Osteocyte (in vitro differentiated cells): ENCODE results near the gene ZNRF2. TPM values are rescaled to one million over a fixed set of nuclear protein-coding genes. Genes with fewer than 3 reads are reported as not detected.

Experiments used
- DNase-seq: peaks from one replicate; pipeline ENCODE4 v3.0.0; 2021; ENCODE audit warnings: mixed read lengths; ENCODE audit not compliant: unreplicated experiment; ENCODE audit errors: extremely low spot score
- H3K27ac Mint-ChIP-seq: one replicate; pipeline ENCODE4 v1.8.0; 2021; ENCODE audit warnings: mild to moderate bottlenecking, mixed read lengths; ENCODE audit not compliant: unreplicated experiment
- H3K27me3 Mint-ChIP-seq: one replicate; pipeline ENCODE4 v1.8.0; 2021; ENCODE audit warnings: mixed read lengths; ENCODE audit not compliant: unreplicated experiment
- H3K36me3 Mint-ChIP-seq: one replicate; pipeline ENCODE4 v1.8.0; 2021; ENCODE audit warnings: mixed read lengths; ENCODE audit not compliant: unreplicated experiment
- H3K4me1 Mint-ChIP-seq: one replicate; pipeline ENCODE4 v1.8.0; 2021; ENCODE audit warnings: mixed read lengths; ENCODE audit not compliant: unreplicated experiment
- H3K4me3 Mint-ChIP-seq: one replicate; pipeline ENCODE4 v1.8.0; 2021; ENCODE audit warnings: mild to moderate bottlenecking, moderate library complexity, mixed read lengths; ENCODE audit not compliant: unreplicated experiment
- H3K9me3 Mint-ChIP-seq: one replicate; pipeline ENCODE4 v1.8.0; 2021; ENCODE audit warnings: mixed read lengths; ENCODE audit not compliant: unreplicated experiment
- CTCF ChIP-seq: fragments of 200-600 bp; sonication (generic); IDR thresholded peaks from 2 replicates; pipeline ENCODE4 v1.5.0; 2021; ENCODE audit warnings: antibody characterized with exemption, mild to moderate bottlenecking, moderate library complexity
- total RNA-seq: library from RNA; stranded (reverse); gene quantifications from 2 replicates; pipeline ENCODE4 v1.2.1, GENCODE V29; 2021

The ZNRF2 gene
- total RNA-seq, 1 donor from 2014 or later, result 6.8 TPM

- no peak for TF ChIP-seq CTCF
- Mint-ChIP-seq H3K36me3 (no peaks in the 10 kb centered on the region), H3K27ac (no peak overlapping the region), H3K9me3 (peaks cover 5% of the 10 kb centered on the region), H3K27me3 (peaks cover 22% of the 10 kb centered on the region), H3K4me3 (no peak overlapping the region), H3K4me1 (peaks cover 26% of the 10 kb centered on the region)
- no peak for DNase-seq
These were observed 30.6 kb upstream of the ZNRF2 start for GRCh38 chr7:30253796-30254165.

- Mint-ChIP-seq H3K27ac (no peak overlapping the region), H3K4me3 (no peak overlapping the region), H3K9me3 (peaks cover 6% of the 10 kb centered on the region), H3K27me3 (peaks cover 20% of the 10 kb centered on the region), H3K4me1 (peaks cover 26% of the 10 kb centered on the region), H3K36me3 (no peaks in the 10 kb centered on the region)
- TF ChIP-seq CTCF, result no peak
- no peak for DNase-seq
These were observed 30.1 kb upstream of the ZNRF2 start for GRCh38 chr7:30254248-30254647.

GRCh38 chr7:30254717-30255063 is 29.7 kb upstream of the ZNRF2 start:
- Mint-ChIP-seq H3K36me3 (no peaks in the 10 kb centered on the region), H3K4me3 (no peak overlapping the region), H3K27me3 (peaks cover 16% of the 10 kb centered on the region), H3K27ac (no peak overlapping the region), H3K9me3 (peaks cover 6% of the 10 kb centered on the region), H3K4me1 (peaks cover 26% of the 10 kb centered on the region)
- DNase-seq, result no peak
- no peak for TF ChIP-seq CTCF

- Mint-ChIP-seq H3K27me3 (peaks cover 15% of the 10 kb centered on the region), H3K9me3 (peaks cover 6% of the 10 kb centered on the region), H3K4me3 (no peak overlapping the region), H3K4me1 (peaks cover 26% of the 10 kb centered on the region), H3K27ac (no peak overlapping the region), H3K36me3 (no peaks in the 10 kb centered on the region)
- DNase-seq, result no peak
- TF ChIP-seq CTCF, result no peak
These were observed 29.2 kb upstream of the ZNRF2 start for GRCh38 chr7:30255064-30255769.

- DNase-seq, result no peak
- Mint-ChIP-seq H3K4me1 (peaks cover 26% of the 10 kb centered on the region), H3K9me3 (peaks cover 6% of the 10 kb centered on the region), H3K27me3 (peaks cover 14% of the 10 kb centered on the region), H3K27ac (no peak overlapping the region), H3K4me3 (no peak overlapping the region), H3K36me3 (no peaks in the 10 kb centered on the region)
- TF ChIP-seq CTCF, result no peak
These were observed 28.0 kb upstream of the ZNRF2 start for GRCh38 chr7:30256349-30256858.
